ENCODE data around the gene SUN5.

DNA sequence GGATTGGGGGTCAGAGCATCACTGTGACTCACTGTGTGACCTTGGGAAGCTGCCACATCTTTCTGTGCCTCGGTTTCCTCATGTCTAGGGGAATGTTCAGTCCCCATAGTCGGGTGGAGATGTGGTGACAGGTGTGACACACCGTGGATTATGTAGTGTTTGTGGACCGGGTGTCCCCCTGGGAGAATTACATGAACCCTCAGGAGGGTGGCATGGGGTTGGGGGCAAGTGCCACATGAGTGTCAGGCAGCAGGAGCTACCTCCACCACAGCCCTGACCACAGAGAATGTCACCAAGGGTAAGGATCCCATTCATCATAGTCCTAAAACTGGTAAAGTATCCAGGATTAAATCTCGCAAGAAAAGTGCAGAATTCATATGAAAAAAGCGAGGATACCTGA lies 23.2 kb downstream of the SUN5 start:
- TF ChIP-seq, protein P1, sequence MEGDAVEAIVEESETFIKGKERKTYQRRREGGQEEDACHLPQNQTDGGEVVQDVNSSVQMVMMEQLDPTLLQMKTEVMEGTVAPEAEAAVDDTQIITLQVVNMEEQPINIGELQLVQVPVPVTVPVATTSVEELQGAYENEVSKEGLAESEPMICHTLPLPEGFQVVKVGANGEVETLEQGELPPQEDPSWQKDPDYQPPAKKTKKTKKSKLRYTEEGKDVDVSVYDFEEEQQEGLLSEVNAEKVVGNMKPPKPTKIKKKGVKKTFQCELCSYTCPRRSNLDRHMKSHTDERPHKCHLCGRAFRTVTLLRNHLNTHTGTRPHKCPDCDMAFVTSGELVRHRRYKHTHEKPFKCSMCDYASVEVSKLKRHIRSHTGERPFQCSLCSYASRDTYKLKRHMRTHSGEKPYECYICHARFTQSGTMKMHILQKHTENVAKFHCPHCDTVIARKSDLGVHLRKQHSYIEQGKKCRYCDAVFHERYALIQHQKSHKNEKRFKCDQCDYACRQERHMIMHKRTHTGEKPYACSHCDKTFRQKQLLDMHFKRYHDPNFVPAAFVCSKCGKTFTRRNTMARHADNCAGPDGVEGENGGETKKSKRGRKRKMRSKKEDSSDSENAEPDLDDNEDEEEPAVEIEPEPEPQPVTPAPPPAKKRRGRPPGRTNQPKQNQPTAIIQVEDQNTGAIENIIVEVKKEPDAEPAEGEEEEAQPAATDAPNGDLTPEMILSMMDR (IDR thresholded peaks at IDR 0.05) = no peak
- TF ChIP-seq POLR2A (IDR thresholded peaks at IDR 0.05) = no peak

Measured in uterus (tissue), 2 donors.